ENCODE measurements around the gene LRRC37A. TPM values are rescaled to one million over a fixed set of nuclear protein-coding genes. Genes with fewer than 3 reads are reported as not detected.
A peak's percentile ranks its signal among the peaks of the same experiment; 100 is the strongest.
"Not testable (repeated sequence)": the region's sequence is repeated elsewhere in the genome, so short reads cannot be mapped to it uniquely, and the experiment has no call there.

LRRC37A gene
- total RNA-seq, 1 donor from 2014 or later = 1.8 TPM

GRCh38 chr17:46274238-46274637, 20.7 kb upstream of the LRRC37A start:
- FAIRE-seq (no peak), DNase-seq (ENCODE audit: low read depth) (no peak)
- no peak overlapping the region for H3K4me3 ChIP-seq (ENCODE audit: low read depth, low read length)
- no peaks in the 10 kb centered on the region for H3K27me3 ChIP-seq (ENCODE audit: control insufficient read depth, insufficient read depth, low read length)
- H3K36me3 ChIP-seq (ENCODE audit: control insufficient read depth, insufficient read depth, low read length) = no peaks in the 10 kb centered on the region
- TF ChIP-seq CTCF (IDR thresholded peaks at IDR 0.05; ENCODE audit: insufficient read depth, low read length, severe bottlenecking) = no peak

DNA sequence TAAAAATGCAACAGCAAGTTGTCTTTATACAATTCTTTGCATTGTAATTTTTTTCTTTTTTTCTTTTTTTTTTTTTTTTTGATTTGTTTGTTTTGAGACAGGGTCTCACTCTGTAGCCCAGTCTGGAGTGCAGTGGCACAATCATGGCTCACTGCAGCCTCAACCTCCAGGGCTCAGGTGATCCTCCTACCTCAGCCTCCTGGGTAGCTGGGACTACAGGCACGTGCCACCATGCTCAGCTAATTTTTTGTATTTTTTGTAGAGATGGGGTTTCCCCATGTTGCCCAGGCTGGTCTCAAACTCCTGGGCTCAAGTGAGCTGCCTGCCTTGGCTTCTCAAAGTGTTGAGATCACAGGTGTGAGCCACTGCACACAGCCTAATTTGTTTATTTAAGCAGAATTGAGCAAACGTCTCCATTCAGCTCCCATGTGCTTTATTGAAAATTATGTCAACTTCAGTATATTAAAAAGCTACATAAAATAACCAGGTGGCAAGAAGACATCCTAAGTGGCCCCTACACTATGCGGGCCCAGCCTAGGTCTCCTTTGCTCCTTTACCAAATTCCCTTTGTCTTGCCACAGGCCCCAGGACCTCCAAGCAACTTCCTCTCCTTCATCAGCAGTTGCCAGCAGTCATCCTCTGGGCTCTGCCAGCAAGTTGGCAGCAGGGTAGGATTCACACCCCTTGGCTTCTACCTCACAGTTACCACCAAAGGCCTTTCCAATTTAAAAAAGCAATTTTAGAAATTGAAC, 18.0 kb upstream of the LRRC37A start:
- H3K36me3 ChIP-seq (ENCODE audit: control insufficient read depth, insufficient read depth, low read length); DNase-seq (ENCODE audit: low read depth); H3K27me3 ChIP-seq (ENCODE audit: control insufficient read depth, insufficient read depth, low read length); FAIRE-seq; H3K4me3 ChIP-seq (ENCODE audit: low read depth, low read length): not testable (repeated sequence)

DNA sequence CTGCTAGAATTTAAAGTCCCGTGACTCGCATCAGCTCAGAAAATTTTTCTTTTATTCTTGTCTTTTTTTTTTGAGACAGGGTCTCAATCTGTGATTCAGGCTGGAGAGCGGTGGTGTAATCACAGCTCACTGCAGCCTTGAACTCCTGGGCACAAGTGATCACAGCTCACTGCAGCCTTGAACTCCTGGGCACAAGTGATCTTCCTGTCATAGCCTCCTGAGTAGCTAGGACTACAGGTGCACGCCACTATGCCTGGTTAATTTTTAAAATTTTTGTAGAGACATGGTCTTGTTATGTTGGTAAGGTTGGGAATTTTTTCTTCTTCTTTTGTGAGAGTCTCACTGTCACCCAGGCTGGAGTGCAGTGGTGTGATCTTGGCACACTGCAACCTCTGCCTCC, 13.6 kb upstream of the LRRC37A start:
- not testable (repeated sequence) for FAIRE-seq; H3K4me3 ChIP-seq (ENCODE audit: low read depth, low read length); H3K27me3 ChIP-seq (ENCODE audit: control insufficient read depth, insufficient read depth, low read length); DNase-seq (ENCODE audit: low read depth); H3K36me3 ChIP-seq (ENCODE audit: control insufficient read depth, insufficient read depth, low read length)

DNA sequence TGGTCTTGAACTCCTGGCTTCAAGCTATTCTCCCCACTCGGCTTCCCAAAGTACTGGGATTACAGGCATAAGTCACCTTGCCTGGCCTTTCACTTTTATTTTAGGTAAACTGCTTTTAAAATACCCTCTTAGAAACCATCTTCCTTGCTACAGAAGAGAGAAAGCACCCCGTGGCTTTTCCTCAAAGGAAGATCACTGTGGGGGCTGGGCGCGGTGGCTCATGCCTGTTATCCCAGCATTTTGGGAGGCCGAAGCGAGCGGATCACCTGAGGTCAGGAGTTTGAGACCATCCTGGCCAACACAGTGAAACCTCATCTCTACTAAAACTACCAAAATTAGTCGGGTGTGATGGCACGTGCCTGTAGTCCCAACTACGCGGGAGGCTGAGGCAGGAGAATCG, 12.3 kb upstream of the LRRC37A start:
- not testable (repeated sequence) for FAIRE-seq; H3K36me3 ChIP-seq (ENCODE audit: control insufficient read depth, insufficient read depth, low read length); DNase-seq (ENCODE audit: low read depth); H3K4me3 ChIP-seq (ENCODE audit: low read depth, low read length); H3K27me3 ChIP-seq (ENCODE audit: control insufficient read depth, insufficient read depth, low read length)

DNA sequence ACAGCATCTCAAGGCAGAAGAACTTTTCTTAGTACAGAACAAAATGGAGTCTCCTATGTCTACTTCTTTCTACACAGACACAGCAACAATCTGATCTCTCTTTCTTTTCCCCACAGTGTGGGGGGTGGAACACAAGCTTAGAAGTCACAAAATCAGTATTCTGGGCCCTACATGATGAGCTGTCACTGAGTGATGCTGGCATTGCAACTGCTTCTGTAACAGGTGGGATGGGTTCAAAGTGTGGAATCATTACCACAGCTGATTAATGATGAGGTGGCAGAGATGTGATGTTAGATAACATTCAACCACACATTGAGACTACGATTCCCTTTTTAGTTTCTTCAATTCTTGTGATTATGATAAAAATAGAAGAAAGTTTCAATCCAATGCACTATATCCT, 10.5 kb upstream of the LRRC37A start:
- H3K4me3 ChIP-seq (ENCODE audit: low read depth, low read length); FAIRE-seq; H3K27me3 ChIP-seq (ENCODE audit: control insufficient read depth, insufficient read depth, low read length); H3K36me3 ChIP-seq (ENCODE audit: control insufficient read depth, insufficient read depth, low read length): not testable (repeated sequence)
- DNase-seq (ENCODE audit: low read depth) = peak; percentile 81

- not testable (repeated sequence) for FAIRE-seq; H3K4me3 ChIP-seq (ENCODE audit: low read depth, low read length); H3K36me3 ChIP-seq (ENCODE audit: control insufficient read depth, insufficient read depth, low read length); H3K27me3 ChIP-seq (ENCODE audit: control insufficient read depth, insufficient read depth, low read length)
- DNase-seq (ENCODE audit: low read depth) = peak; percentile 53
These were observed 9.4 kb upstream of the LRRC37A start for GRCh38 chr17:46285500-46285899.

- DNase-seq (ENCODE audit: low read depth) = peak; percentile 68
- not testable (repeated sequence) for H3K36me3 ChIP-seq (ENCODE audit: control insufficient read depth, insufficient read depth, low read length); FAIRE-seq; H3K4me3 ChIP-seq (ENCODE audit: low read depth, low read length); H3K27me3 ChIP-seq (ENCODE audit: control insufficient read depth, insufficient read depth, low read length)
- TF ChIP-seq CTCF (IDR thresholded peaks at IDR 0.05; ENCODE audit: insufficient read depth, low read length, severe bottlenecking) = peak; percentile 50
These were observed 8.1 kb upstream of the LRRC37A start for GRCh38 chr17:46286764-46287221.

DNA sequence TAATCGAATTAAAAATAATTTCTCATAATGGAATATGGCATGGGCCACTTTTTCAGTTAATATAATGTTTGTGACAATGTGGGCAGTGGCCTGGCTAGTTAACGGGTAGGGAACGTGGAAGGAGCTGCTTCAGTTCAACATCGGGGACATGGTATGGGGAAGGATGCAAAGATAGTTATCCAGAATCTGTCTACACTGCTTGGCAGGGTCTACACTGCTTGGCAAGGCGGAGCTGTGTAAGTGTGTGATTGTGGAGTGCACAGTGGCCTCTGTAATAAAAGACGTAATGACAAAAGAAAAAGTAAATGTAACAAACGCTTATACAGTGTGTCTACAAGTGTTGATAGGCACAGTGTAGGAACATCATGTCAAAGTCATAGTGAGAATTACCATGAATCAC, 7.3 kb upstream of the LRRC37A start:
- not testable (repeated sequence) for H3K36me3 ChIP-seq (ENCODE audit: control insufficient read depth, insufficient read depth, low read length); H3K27me3 ChIP-seq (ENCODE audit: control insufficient read depth, insufficient read depth, low read length); H3K4me3 ChIP-seq (ENCODE audit: low read depth, low read length); DNase-seq (ENCODE audit: low read depth); FAIRE-seq

DNA sequence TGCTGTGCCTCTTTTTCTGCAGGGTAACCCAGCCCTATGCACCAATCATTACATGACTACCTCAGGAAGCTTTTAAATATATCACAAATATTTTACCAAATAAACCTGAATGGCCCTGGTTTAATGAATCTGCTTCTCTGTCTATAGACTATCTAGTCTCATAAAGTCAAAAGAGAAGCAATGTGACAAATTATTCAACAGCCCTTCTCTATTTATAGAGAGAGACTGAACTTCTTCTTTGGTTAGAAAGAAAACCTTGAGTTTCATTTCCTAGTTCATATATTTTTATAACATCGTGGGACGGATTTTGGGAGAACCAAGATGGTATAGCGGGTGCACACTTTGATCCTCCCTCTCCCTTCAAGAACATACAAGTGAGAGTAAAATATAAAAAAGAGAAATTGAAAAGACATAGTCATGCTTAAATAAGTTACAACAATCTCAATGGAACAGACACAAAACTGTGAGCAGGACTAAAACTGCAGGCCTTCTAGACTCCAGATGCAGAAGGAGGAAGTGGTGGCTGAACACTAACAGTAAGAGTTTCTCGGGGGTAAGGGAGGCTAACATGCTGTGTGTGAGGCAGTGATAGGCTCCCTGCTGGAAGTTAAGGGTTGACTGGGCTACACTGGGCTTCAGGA, 3.9 kb upstream of the LRRC37A start:
- FAIRE-seq; H3K36me3 ChIP-seq (ENCODE audit: control insufficient read depth, insufficient read depth, low read length); DNase-seq (ENCODE audit: low read depth); H3K4me3 ChIP-seq (ENCODE audit: low read depth, low read length); H3K27me3 ChIP-seq (ENCODE audit: control insufficient read depth, insufficient read depth, low read length): not testable (repeated sequence)

DNA sequence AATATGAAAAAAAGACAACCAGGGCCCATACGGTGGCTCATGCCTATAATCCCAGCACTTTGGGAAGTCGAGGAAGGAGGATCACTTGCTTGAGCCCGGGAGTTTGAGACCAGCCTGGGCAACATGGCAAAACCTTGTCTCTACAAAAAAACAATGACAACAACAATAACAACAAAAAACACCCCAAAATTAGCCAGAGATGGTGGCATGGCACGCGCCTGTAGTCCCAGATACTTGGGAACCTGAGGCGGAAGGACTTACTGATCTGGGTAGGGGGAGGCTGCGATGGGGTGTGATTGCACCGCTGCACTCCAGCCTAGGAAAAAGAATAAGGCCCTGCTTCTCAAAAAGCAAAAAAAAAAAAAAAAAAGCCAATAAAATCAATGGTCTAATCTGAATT, 3.3 kb upstream of the LRRC37A start:
- not testable (repeated sequence) for H3K36me3 ChIP-seq (ENCODE audit: control insufficient read depth, insufficient read depth, low read length); FAIRE-seq; H3K27me3 ChIP-seq (ENCODE audit: control insufficient read depth, insufficient read depth, low read length); DNase-seq (ENCODE audit: low read depth); H3K4me3 ChIP-seq (ENCODE audit: low read depth, low read length)

GRCh38 chr17:46341220-46341619, 46.3 kb downstream of the LRRC37A start:
- H3K27me3 ChIP-seq (ENCODE audit: control insufficient read depth, insufficient read depth, low read length); DNase-seq (ENCODE audit: low read depth); FAIRE-seq; H3K36me3 ChIP-seq (ENCODE audit: control insufficient read depth, insufficient read depth, low read length); H3K4me3 ChIP-seq (ENCODE audit: low read depth, low read length): not testable (repeated sequence)

DNA sequence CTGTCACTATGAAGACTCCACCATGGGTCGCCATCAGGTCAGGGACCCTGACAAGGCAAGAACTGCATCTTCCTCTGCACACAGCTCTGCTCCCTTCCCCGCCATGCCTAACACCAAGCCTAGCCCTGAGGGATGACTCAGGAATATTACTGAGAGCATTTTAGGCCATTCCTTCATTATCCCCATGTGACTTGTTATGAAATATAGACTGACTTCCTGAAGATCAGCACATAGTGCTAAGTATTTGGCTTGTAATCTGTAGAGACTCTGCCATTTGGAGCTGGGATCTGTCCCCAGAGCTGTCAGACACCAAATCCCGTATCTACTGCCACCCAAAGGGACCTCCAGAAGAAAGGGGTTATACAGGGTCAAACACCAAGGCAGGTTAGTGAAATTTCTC, 47.2 kb downstream of the LRRC37A start:
- DNase-seq (ENCODE audit: low read depth); FAIRE-seq; H3K36me3 ChIP-seq (ENCODE audit: control insufficient read depth, insufficient read depth, low read length); H3K27me3 ChIP-seq (ENCODE audit: control insufficient read depth, insufficient read depth, low read length); H3K4me3 ChIP-seq (ENCODE audit: low read depth, low read length): not testable (repeated sequence)

Data from bronchial epithelial cell (primary cell).